HL-60 (cell line): ENCODE results near the gene MARCHF4.
"Not testable (repeated sequence)": the region's sequence is repeated elsewhere in the genome, so short reads cannot be mapped to it uniquely, and the experiment has no call there.

Experiments used
- DNase-seq, 2 experiments: peaks; one replicate each; pipeline ENCODE4 v3.0.0-alpha.2; 2010 to 2020; ENCODE audit warnings: low read depth in 1 of 2, low spot score in 1 of 2
- H3K27ac ChIP-seq: fragments of 250-450 bp; sonication (Bioruptor Pico); replicated peaks from 2 replicates; pipeline ENCODE4 v1.5.1; 2020; ENCODE audit warnings: mild to moderate bottlenecking, moderate library complexity
- H3K27me3 ChIP-seq: fragments of 250-450 bp; sonication (Bioruptor Pico); 2 replicates; pipeline ENCODE4 v1.5.1; 2021; ENCODE audit warnings: mild to moderate bottlenecking, moderate library complexity; ENCODE audit not compliant: insufficient read depth, poor library complexity, severe bottlenecking
- H3K4me3 ChIP-seq: replicated peaks from 2 replicates; pipeline ENCODE4 v1.5.1; 2011; ENCODE audit warnings: mild to moderate bottlenecking, control low read depth, low read length; ENCODE audit not compliant: insufficient read depth
- CTCF ChIP-seq: IDR thresholded peaks from one replicate; pipeline ENCODE4 v1.5.1; 2011; ENCODE audit warnings: low read length, control low read depth, inconsistent platforms; ENCODE audit not compliant: insufficient read depth
- GABPA ChIP-seq: IDR thresholded peaks from 2 replicates; pipeline ENCODE4 v1.6.1; 2012; ENCODE audit warnings: low read depth
- POLR2AphosphoS5 ChIP-seq: IDR thresholded peaks from 2 replicates; pipeline ENCODE4 v1.6.1; 2012; ENCODE audit warnings: low read depth
- REST ChIP-seq: IDR thresholded peaks from 2 replicates; pipeline ENCODE4 v1.6.1; 2012; ENCODE audit warnings: low read depth; ENCODE audit not compliant: insufficient replicate concordance
- SPI1 ChIP-seq: IDR thresholded peaks from 2 replicates; pipeline ENCODE4 v1.6.1; 2012; ENCODE audit warnings: low read depth, mild to moderate bottlenecking, borderline replicate concordance

Gene MARCHF4

GRCh38 chr2:216385478-216385877, 13.2 kb upstream of the MARCHF4 start:
- DNase-seq: peak in 1 of 2 experiments; percentile 9
- Histone ChIP-seq H3K27me3 (peaks cover 2% of the 10 kb centered on the region), H3K4me3 (no peak overlapping the region), H3K27ac (no peak overlapping the region)
- TF ChIP-seq GABPA: no peak
- TF ChIP-seq POLR2AphosphoS5: no peak
- no peak for TF ChIP-seq CTCF
- no peak for TF ChIP-seq SPI1
- no peak for TF ChIP-seq REST

- not testable (repeated sequence) for H3K27ac ChIP-seq, H3K4me3 ChIP-seq, H3K27me3 ChIP-seq, DNase-seq
These were observed 12.1 kb upstream of the MARCHF4 start for GRCh38 chr2:216384409-216384808.

- Histone ChIP-seq H3K27ac (no peak overlapping the region), H3K27me3 (peaks cover 2% of the 10 kb centered on the region), H3K4me3 (no peak overlapping the region)
- TF ChIP-seq REST (no peak), CTCF (no peak), SPI1 (peak; percentile 51), GABPA (no peak), POLR2AphosphoS5 (no peak)
- DNase-seq: no peak
These were observed 7.7 kb upstream of the MARCHF4 start for GRCh38 chr2:216379977-216380376.

GRCh38 chr2:216375286-216375685, 3.0 kb upstream of the MARCHF4 start:
- H3K27ac ChIP-seq: no peak overlapping the region
- TF ChIP-seq CTCF (no peak), SPI1 (no peak), REST (no peak), GABPA (no peak), POLR2AphosphoS5 (no peak)
- DNase-seq: no peak

More at GRCh38 chr2:216375286-216375685, 3.0 kb upstream of the MARCHF4 start:
- Histone ChIP-seq H3K27me3 (peaks cover 35% of the 10 kb centered on the region), H3K4me3 (no peak overlapping the region)
